ENCODE data around the gene CPT1C. TPM values are rescaled to one million over a fixed set of nuclear protein-coding genes. Genes with fewer than 3 reads are reported as not detected.

CPT1C gene
- polyA plus RNA-seq, 1 donor (not counting 4 experiments of a cell fraction or from before 2014, with no cell fraction given) = 0.41 TPM

DNA sequence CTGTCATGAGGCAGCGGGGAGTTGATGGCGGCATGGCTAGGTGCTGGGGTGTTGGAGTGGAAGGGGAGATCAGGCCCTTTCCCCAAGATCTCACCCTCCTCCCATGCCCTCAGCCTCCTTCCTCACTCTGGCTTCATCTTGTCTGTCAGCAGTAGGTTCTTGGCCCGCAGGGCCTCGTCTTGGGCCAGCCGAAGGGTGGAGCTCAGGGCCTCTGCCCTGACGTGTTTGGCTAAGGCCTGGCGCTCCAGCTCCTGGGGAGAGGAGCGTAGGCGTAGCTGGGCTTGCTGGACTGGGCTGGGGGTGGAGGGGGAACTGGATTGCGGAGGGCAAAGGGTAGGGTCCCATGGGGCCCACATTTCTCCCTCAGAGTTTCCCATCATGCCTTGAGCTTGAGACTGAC, 49.0 kb downstream of the CPT1C start:
- no peaks in the 10 kb centered on the region for H3K79me2 ChIP-seq (ENCODE audit: control insufficient read depth, insufficient read depth, low read length)
- no peaks in the 10 kb centered on the region for H3K9me1 ChIP-seq (ENCODE audit: control insufficient read depth, extremely low read depth, insufficient read depth, low read length)
- TF ChIP-seq, protein P1, sequence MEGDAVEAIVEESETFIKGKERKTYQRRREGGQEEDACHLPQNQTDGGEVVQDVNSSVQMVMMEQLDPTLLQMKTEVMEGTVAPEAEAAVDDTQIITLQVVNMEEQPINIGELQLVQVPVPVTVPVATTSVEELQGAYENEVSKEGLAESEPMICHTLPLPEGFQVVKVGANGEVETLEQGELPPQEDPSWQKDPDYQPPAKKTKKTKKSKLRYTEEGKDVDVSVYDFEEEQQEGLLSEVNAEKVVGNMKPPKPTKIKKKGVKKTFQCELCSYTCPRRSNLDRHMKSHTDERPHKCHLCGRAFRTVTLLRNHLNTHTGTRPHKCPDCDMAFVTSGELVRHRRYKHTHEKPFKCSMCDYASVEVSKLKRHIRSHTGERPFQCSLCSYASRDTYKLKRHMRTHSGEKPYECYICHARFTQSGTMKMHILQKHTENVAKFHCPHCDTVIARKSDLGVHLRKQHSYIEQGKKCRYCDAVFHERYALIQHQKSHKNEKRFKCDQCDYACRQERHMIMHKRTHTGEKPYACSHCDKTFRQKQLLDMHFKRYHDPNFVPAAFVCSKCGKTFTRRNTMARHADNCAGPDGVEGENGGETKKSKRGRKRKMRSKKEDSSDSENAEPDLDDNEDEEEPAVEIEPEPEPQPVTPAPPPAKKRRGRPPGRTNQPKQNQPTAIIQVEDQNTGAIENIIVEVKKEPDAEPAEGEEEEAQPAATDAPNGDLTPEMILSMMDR (optimal IDR thresholded peaks at IDR 0.05 in 1 of 3, IDR thresholded peaks at IDR 0.05 in 1 of 3, conservative IDR thresholded peaks at IDR 0.05 in 1 of 3; ENCODE audit: extremely low read depth in 1 of 3, insufficient read depth in 2 of 3, low read length in 3 of 3) = no peak
- no peak for TF ChIP-seq EZH2 (IDR thresholded peaks at IDR 0.05; ENCODE audit: low read length)
- no peak overlapping the region for H3K27ac ChIP-seq (ENCODE audit: control insufficient read depth, insufficient read depth, low read length)
- no peak for DNase-seq (ENCODE audit: low read depth, low spot score)
- H3K27me3 ChIP-seq (ENCODE audit: control insufficient read depth, extremely low read depth, insufficient read depth, low read length) = no peaks in the 10 kb centered on the region
- peaks cover 6% of the 10 kb centered on the region for H3K4me1 ChIP-seq (ENCODE audit: control insufficient read depth, extremely low read depth, insufficient read depth, low read length)
- no peak overlapping the region for H3K4me3 ChIP-seq (ENCODE audit: control insufficient read depth in 2 of 3, extremely low read depth in 1 of 3, insufficient read depth in 2 of 3, low read depth in 1 of 3, low read length in 3 of 3)
- no peaks in the 10 kb centered on the region for H3K9me3 ChIP-seq (ENCODE audit: control insufficient read depth, low read depth, low read length)
- H3K9ac ChIP-seq (ENCODE audit: control insufficient read depth, extremely low read depth, insufficient read depth, low read length) = no peak overlapping the region
- no peaks in the 10 kb centered on the region for H3K36me3 ChIP-seq (ENCODE audit: control insufficient read depth in 2 of 2, extremely low read depth in 1 of 2, insufficient read depth in 2 of 2, low read length in 2 of 2)
- no peak overlapping the region for H3K4me2 ChIP-seq (ENCODE audit: control insufficient read depth, extremely low read depth, insufficient read depth, low read depth, low read length)
- H2AFZ ChIP-seq (ENCODE audit: control insufficient read depth, low read length) = peak overlapping the region; percentile 85
- no peak for FAIRE-seq
- no peaks in the 10 kb centered on the region for H4K20me1 ChIP-seq (ENCODE audit: control insufficient read depth, extremely low read depth, insufficient read depth, low read length)
- dilution Hi-C loops (cut with MboI; ENCODE audit: extremely low pct_ligation_motif_present, low sequenced_read_pairs) = no loop called here

DNA sequence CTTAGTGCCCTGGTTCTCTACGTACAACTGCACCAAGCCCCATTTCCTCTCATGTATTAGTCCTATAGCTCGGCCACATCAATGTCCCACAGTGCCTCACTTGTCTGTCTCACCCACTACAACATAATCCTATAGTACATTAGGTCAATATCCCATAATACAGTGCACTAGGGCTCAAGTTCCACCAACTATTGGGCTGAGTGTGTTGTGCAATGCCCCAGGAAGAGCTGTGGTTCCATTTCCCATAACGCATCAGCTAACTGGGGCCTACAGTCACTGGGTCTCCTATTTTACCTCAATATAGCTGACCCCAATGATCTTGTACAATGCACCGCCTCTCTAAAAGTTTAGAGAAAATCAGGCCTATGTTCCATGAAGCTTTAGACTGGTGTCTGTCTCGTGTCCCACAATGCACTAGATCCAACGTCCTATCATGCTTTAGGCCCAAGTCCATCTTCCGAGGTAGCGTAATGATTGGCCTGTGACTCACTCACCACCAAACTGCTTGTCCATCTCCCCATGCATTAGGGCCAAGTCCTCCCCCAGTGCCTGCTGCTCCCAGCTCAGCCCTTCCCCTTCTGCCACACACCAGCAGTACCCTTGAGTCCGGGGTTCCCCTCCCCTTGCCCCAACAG, 50.4 kb downstream of the CPT1C start:
- no peak for TF ChIP-seq EZH2 (IDR thresholded peaks at IDR 0.05; ENCODE audit: low read length)
- TF ChIP-seq, protein P1 (optimal IDR thresholded peaks at IDR 0.05 in 1 of 3, IDR thresholded peaks at IDR 0.05 in 1 of 3, conservative IDR thresholded peaks at IDR 0.05 in 1 of 3; ENCODE audit: extremely low read depth in 1 of 3, insufficient read depth in 2 of 3, low read length in 3 of 3) = no peak
- Histone ChIP-seq H3K9me3 (ENCODE audit: control insufficient read depth, low read depth, low read length) (no peaks in the 10 kb centered on the region), H3K36me3 (ENCODE audit: control insufficient read depth in 2 of 2, extremely low read depth in 1 of 2, insufficient read depth in 2 of 2, low read length in 2 of 2) (no peaks in the 10 kb centered on the region), H3K79me2 (ENCODE audit: control insufficient read depth, insufficient read depth, low read length) (no peaks in the 10 kb centered on the region), H3K4me2 (ENCODE audit: control insufficient read depth, extremely low read depth, insufficient read depth, low read depth, low read length) (no peak overlapping the region), H4K20me1 (ENCODE audit: control insufficient read depth, extremely low read depth, insufficient read depth, low read length) (no peaks in the 10 kb centered on the region), H3K27ac (ENCODE audit: control insufficient read depth, insufficient read depth, low read length) (no peak overlapping the region), H3K4me3 (ENCODE audit: control insufficient read depth in 2 of 3, extremely low read depth in 1 of 3, insufficient read depth in 2 of 3, low read depth in 1 of 3, low read length in 3 of 3) (no peak overlapping the region), H3K9me1 (ENCODE audit: control insufficient read depth, extremely low read depth, insufficient read depth, low read length) (no peaks in the 10 kb centered on the region), H3K4me1 (ENCODE audit: control insufficient read depth, extremely low read depth, insufficient read depth, low read length) (peaks cover 6% of the 10 kb centered on the region), H3K9ac (ENCODE audit: control insufficient read depth, extremely low read depth, insufficient read depth, low read length) (no peak overlapping the region), H2AFZ (ENCODE audit: control insufficient read depth, low read length) (no peak overlapping the region), H3K27me3 (ENCODE audit: control insufficient read depth, extremely low read depth, insufficient read depth, low read length) (no peaks in the 10 kb centered on the region)
- dilution Hi-C loops (cut with MboI; ENCODE audit: extremely low pct_ligation_motif_present, low sequenced_read_pairs) = no loop called here
- FAIRE-seq (no peak), DNase-seq (ENCODE audit: low read depth, low spot score) (no peak)

All from keratinocyte (primary cell).